Liver (tissue), 9 donors: Measurements from ENCODE around the gene ACVR1C. TPM values are rescaled to one million over a fixed set of nuclear protein-coding genes. Genes with fewer than 3 reads are reported as not detected.

ENCODE experiments used
- DNase-seq: peaks from one replicate; pipeline ENCODE4 v3.0.0-alpha.2; 2017; ENCODE audit warnings: low spot score
- H3K27ac ChIP-seq, 2 donors: one replicate each; pipeline ENCODE4 v1.7.0; 2013; ENCODE audit warnings: inconsistent platforms in 2 of 2, low read length in 2 of 2, control low read depth in 1 of 2, low read depth in 1 of 2, mild to moderate bottlenecking in 1 of 2
- H3K27me3 ChIP-seq, 4 donors: one replicate each; pipeline versions ENCODE4 v1.6.1 to v1.7.0; 2013; ENCODE audit warnings: low read length in 3 of 4, inconsistent platforms in 1 of 4, mild to moderate bottlenecking in 1 of 4, moderate library complexity in 1 of 4; ENCODE audit not compliant: control insufficient read depth in 4 of 4, insufficient read depth in 4 of 4
- H3K36me3 ChIP-seq, 4 donors: one replicate each; pipeline versions ENCODE4 v1.6.1 to v1.7.0; 2013; ENCODE audit warnings: low read length in 3 of 4, mild to moderate bottlenecking in 3 of 4, low read depth in 1 of 4, moderate library complexity in 1 of 4; ENCODE audit not compliant: control insufficient read depth in 4 of 4, insufficient read depth in 3 of 4
- H3K4me1 ChIP-seq, 4 donors: one replicate each; pipeline versions ENCODE4 v1.6.1 to v1.7.0; 2013; ENCODE audit warnings: low read length in 3 of 4, mild to moderate bottlenecking in 3 of 4, moderate library complexity in 1 of 4; ENCODE audit not compliant: control insufficient read depth in 4 of 4, insufficient read depth in 4 of 4
- H3K4me3 ChIP-seq, 3 donors: one replicate each; pipeline versions ENCODE4 v1.6.1 to v1.7.0; 2013; ENCODE audit warnings: low read length in 3 of 3, control low read depth in 1 of 3, low read depth in 1 of 3, mild to moderate bottlenecking in 1 of 3
- H3K9ac ChIP-seq, 2 donors: one replicate each; pipeline ENCODE4 v1.7.0; 2013; ENCODE audit warnings: low read length in 2 of 2, mild to moderate bottlenecking in 2 of 2, moderate library complexity in 2 of 2, control low read depth in 1 of 2, low read depth in 1 of 2
- H3K9me3 ChIP-seq, 4 donors: one replicate each; pipeline versions ENCODE4 v1.6.1 to v1.7.0; 2013; ENCODE audit warnings: low read length in 3 of 4; ENCODE audit not compliant: control insufficient read depth in 4 of 4
- CTCF ChIP-seq: fragments of 150-350 bp; IDR thresholded peaks from 2 replicates; pipeline ENCODE4 v1.5.1; 2017; ENCODE audit warnings: improper control_type of control experiment, low read depth, low read length; ENCODE audit not compliant: missing input control
- EGR1 ChIP-seq, 2 donors: IDR thresholded peaks; 2 replicates each; pipeline ENCODE4 v1.6.1; 2016 to 2018; ENCODE audit warnings: antibody characterized with exemption in 2 of 2, low read depth in 2 of 2
- HNF4A ChIP-seq, 2 donors: conservative IDR thresholded peaks; 2 replicates each; pipeline ENCODE4 v1.6.1; 2016; ENCODE audit warnings: antibody characterized with exemption in 2 of 2, mild to moderate bottlenecking in 2 of 2
- HNF4G ChIP-seq: IDR thresholded peaks from 2 replicates; pipeline ENCODE4 v1.6.1; 2016; ENCODE audit warnings: antibody characterized with exemption
- JUND ChIP-seq, 2 donors: IDR thresholded peaks; 2 replicates each; pipeline ENCODE4 v1.6.1; 2016; ENCODE audit warnings: antibody characterized with exemption in 2 of 2
- NR2F2 ChIP-seq: IDR thresholded peaks from 2 replicates; pipeline ENCODE4 v1.6.1; 2016; ENCODE audit warnings: antibody characterized with exemption
- RXRA ChIP-seq, 2 donors: IDR thresholded peaks; 2 replicates each; pipeline ENCODE4 v1.6.1; 2017 to 2018; ENCODE audit warnings: antibody characterized with exemption in 2 of 2, mild to moderate bottlenecking in 1 of 2
- SP1 ChIP-seq: IDR thresholded peaks from 2 replicates; pipeline ENCODE4 v1.6.1; 2018; ENCODE audit warnings: antibody characterized with exemption, mild to moderate bottlenecking
- TAF1 ChIP-seq: conservative IDR thresholded peaks from 2 replicates; pipeline ENCODE4 v1.6.1; 2016; ENCODE audit warnings: antibody characterized with exemption, mild to moderate bottlenecking
- YY1 ChIP-seq: IDR thresholded peaks from 2 replicates; pipeline ENCODE4 v1.6.1; 2016; ENCODE audit warnings: antibody characterized with exemption, mild to moderate bottlenecking
- WGBS: extraction: QIAGEN DNeasy Blood & Tissue Kit; methylation state at CpG from one replicate; pipeline ENCODE4 v1.1.7; 2013; 5-methylcytosine and 5-hydroxymethylcytosine counted together
- polyA plus RNA-seq, 2 donors: library from polyadenylated mRNA; stranded (reverse) in 1 of 2; unstranded in 1 of 2; fragments of 200-250 nt in 1 of 2; fragments of >200 nt in 1 of 2; fragmentation: Nextera tagmentation in 1 of 2; extraction: Ambion mirVana in 1 of 2; gene quantifications; one replicate each; pipeline versions ENCODE4 v1.2.1 to v1.2.3, GENCODE V29; 2013 to 2015
- total RNA-seq, 2 donors: library from RNA; depleted of rRNA; stranded (reverse); fragments of >200 nt; gene quantifications; one replicate each; pipeline ENCODE4 v1.2.3, GENCODE V29; 2014
- TF ChIP-seq, protein P1 (sequence below): IDR thresholded peaks from 2 replicates; pipeline ENCODE4 v1.6.1; 2016; ENCODE audit warnings: antibody characterized with exemption
- donor health status: healthy.
- donor health status: healthy.
- donor health status: healthy.
- donor health status: healthy.
- donor health status: healthy.

ACVR1C gene
- total and polyA plus RNA-seq, 4 donors: 0.19 to 2.5 (median 0.73) TPM

DNA sequence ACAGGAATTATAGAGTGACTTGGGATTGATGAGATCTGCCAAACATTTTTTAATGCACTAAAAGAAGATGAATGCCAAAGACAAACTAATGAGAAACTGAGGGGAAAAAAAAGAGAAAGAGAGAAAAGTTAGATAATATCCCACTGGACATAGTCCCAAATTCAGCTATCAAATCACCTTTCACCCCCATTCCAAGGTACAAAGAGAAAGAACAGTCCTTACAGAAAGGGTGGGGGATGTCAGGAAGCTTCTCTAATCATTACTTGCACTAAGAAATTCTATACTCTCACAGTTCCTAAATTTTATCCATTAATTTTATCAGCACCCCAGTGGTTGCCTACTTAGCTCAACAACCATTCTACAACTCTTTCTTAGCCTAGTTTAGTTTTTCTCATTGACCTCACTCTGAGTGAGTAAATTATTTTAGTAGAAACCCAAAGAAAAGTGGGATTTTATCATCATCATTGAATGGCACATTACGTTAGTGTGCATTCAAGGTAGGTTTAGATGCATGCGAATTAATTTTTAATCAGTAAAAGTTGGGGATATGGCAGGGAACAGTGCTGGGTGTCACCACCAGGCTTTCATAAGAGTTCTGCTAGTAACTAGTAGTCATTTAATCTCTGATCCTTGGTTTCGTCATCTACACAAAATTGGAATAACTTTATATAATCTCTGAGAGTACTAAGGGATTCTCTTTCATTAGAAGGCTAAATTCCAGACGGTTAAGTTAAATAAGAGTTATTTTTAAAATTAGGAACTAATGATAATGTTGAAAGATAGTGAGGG lies 99.5 kb downstream of the ACVR1C start:
- Histone ChIP-seq H3K4me3 (no peak overlapping the region), H3K9me3 (no peaks in the 10 kb centered on the region), H3K27me3 (no peaks in the 10 kb centered on the region), H3K27ac (no peak overlapping the region), H3K9ac (no peak overlapping the region), H3K36me3 (no peaks in the 10 kb centered on the region), H3K4me1 (no peaks in the 10 kb centered on the region)
- TF ChIP-seq RXRA (IDR thresholded peaks at IDR 0.05) (peak; percentile 72 to 75), HNF4A (conservative IDR thresholded peaks at IDR 0.05) (peak; percentile 90 to 91), TAF1 (no peak), SP1 (peak; percentile 90), HNF4G (peak; percentile 57), CTCF (peak; percentile 11), YY1 (no peak)
- TF ChIP-seq, protein P1, sequence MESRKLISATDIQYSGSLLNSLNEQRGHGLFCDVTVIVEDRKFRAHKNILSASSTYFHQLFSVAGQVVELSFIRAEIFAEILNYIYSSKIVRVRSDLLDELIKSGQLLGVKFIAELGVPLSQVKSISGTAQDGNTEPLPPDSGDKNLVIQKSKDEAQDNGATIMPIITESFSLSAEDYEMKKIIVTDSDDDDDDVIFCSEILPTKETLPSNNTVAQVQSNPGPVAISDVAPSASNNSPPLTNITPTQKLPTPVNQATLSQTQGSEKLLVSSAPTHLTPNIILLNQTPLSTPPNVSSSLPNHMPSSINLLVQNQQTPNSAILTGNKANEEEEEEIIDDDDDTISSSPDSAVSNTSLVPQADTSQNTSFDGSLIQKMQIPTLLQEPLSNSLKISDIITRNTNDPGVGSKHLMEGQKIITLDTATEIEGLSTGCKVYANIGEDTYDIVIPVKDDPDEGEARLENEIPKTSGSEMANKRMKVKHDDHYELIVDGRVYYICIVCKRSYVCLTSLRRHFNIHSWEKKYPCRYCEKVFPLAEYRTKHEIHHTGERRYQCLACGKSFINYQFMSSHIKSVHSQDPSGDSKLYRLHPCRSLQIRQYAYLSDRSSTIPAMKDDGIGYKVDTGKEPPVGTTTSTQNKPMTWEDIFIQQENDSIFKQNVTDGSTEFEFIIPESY: peak; percentile 18
- no peak for DNase-seq
- WGBS: 61% methylated on average over 4 of the region's 4 CpGs

DNA sequence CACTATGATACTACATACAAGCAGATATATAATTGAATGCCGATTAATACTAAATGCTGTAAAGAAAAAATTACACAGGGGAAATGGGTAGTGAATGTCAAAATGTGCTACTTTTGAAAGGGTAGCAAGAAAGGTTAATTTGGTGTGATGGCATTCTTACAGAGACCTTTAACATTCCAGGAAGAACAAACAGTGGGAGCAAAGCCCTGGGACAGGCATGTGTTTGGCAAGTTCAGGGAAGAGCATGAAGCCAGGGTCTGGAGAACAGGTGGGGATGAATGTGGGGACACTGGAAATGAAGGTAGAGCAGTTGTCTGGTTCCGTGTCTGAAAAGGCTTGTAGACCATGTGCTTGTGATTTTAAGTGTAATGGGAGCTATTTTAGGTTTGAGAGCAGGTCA lies 102.6 kb downstream of the ACVR1C start:
- no peaks in the 10 kb centered on the region for H3K4me1 ChIP-seq
- H3K9me3 ChIP-seq: no peaks in the 10 kb centered on the region
- WGBS: 86% methylated on average over 2 of the region's 2 CpGs
- DNase-seq: no peak
- no peak overlapping the region for H3K9ac ChIP-seq
- H3K4me3 ChIP-seq: no peak overlapping the region
- H3K27ac ChIP-seq: no peak overlapping the region
- peak in 1 of 2 donors; percentile 24 for TF ChIP-seq HNF4A (conservative IDR thresholded peaks at IDR 0.05)
- TF ChIP-seq CTCF: no peak
- TF ChIP-seq JUND (IDR thresholded peaks at IDR 0.05): no peak
- TF ChIP-seq NR2F2: no peak
- TF ChIP-seq EGR1 (IDR thresholded peaks at IDR 0.05; ENCODE audit: low read depth in 2 of 2): no peak
- peak; percentile 11 to 53 for TF ChIP-seq RXRA (IDR thresholded peaks at IDR 0.05)
- no peaks in the 10 kb centered on the region for H3K27me3 ChIP-seq
- no peaks in the 10 kb centered on the region for H3K36me3 ChIP-seq
